ENCODE measurements around the gene ALS2. TPM values are rescaled to one million over a fixed set of nuclear protein-coding genes. Genes with fewer than 3 reads are reported as not detected.

Gene ALS2
- total and polyA plus RNA-seq, 9 donors: 6.1 to 18.5 (median 15.0) TPM

DNA sequence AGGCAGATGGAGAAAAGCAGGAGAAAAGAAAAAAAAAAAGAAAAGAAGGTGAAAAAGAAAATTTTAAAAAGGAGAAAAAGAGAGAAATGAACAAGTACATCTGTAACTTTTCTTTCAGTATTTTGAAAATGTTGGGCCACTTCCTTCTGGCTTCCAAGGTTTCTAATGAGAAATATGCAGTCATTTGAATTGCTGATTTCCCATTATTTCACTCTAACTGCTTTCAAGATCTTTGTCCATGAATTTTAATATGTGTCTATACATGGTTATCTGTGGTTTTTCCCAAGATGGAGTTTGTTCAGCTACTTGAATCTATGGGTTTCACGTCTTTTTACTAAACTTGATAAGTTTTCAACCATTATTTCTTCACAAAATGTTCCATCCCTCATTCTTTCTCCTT is 68.0 kb downstream of the ALS2 start:
- intact Hi-C loops (cut with DNase I): no loop called here

DNA sequence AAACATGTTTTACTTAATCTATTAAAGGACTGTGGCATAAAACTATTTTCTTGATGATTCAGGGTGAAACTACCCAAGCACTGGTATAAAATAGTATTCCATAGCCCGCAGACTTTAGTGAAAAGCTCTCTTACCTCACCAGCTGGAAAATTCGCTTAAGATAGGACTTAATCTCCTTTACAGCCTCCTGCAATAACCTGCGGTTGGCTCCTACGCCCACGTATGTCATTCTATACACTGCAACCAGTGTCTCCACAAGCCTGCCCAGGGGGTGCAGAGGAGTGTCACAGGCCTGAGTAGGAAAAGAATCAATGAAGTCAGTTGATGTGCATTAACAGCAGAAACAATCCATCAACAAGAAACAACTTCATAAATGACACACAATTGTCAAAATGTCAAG is 71.0 kb downstream of the ALS2 start:
- intact Hi-C loops (cut with DNase I): no loop called here
- WGBS, 3 donors: 83 to 86% (median 84%) methylated on average over 5 of the region's 5 CpGs
- no peak overlapping the region for H3K27ac ChIP-seq
- no peak overlapping the region for H3K4me3 ChIP-seq
- no peaks in the 10 kb centered on the region for H3K4me1 ChIP-seq (ENCODE audit: insufficient read depth)
- no peaks in the 10 kb centered on the region for H3K9me3 ChIP-seq
- DNase-seq: no peak
- TF ChIP-seq POLR2A (IDR thresholded peaks at IDR 0.05): no peak
- TF ChIP-seq, protein P1, sequence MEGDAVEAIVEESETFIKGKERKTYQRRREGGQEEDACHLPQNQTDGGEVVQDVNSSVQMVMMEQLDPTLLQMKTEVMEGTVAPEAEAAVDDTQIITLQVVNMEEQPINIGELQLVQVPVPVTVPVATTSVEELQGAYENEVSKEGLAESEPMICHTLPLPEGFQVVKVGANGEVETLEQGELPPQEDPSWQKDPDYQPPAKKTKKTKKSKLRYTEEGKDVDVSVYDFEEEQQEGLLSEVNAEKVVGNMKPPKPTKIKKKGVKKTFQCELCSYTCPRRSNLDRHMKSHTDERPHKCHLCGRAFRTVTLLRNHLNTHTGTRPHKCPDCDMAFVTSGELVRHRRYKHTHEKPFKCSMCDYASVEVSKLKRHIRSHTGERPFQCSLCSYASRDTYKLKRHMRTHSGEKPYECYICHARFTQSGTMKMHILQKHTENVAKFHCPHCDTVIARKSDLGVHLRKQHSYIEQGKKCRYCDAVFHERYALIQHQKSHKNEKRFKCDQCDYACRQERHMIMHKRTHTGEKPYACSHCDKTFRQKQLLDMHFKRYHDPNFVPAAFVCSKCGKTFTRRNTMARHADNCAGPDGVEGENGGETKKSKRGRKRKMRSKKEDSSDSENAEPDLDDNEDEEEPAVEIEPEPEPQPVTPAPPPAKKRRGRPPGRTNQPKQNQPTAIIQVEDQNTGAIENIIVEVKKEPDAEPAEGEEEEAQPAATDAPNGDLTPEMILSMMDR (IDR thresholded peaks at IDR 0.05): no peak
- no peak for TF ChIP-seq EP300 (IDR thresholded peaks at IDR 0.05)
- H3K27me3 ChIP-seq: no peaks in the 10 kb centered on the region
- no peaks in the 10 kb centered on the region for H3K36me3 ChIP-seq

More for the DNA sequence above, 68.0 kb downstream of the ALS2 start:
- Histone ChIP-seq H3K27ac (no peak overlapping the region), H3K36me3 (no peaks in the 10 kb centered on the region), H3K9me3 (no peaks in the 10 kb centered on the region), H3K4me3 (no peak overlapping the region), H3K4me1 (ENCODE audit: insufficient read depth) (no peaks in the 10 kb centered on the region), H3K27me3 (no peaks in the 10 kb centered on the region)
- no peak for TF ChIP-seq POLR2A (IDR thresholded peaks at IDR 0.05)
- TF ChIP-seq, protein P1 (IDR thresholded peaks at IDR 0.05): no peak
- no peak for TF ChIP-seq EP300 (IDR thresholded peaks at IDR 0.05)
- WGBS, 3 donors: 91 to 100% (median 97%) methylated on average over 1 of the region's 1 CpG
- DNase-seq: no peak

DNA sequence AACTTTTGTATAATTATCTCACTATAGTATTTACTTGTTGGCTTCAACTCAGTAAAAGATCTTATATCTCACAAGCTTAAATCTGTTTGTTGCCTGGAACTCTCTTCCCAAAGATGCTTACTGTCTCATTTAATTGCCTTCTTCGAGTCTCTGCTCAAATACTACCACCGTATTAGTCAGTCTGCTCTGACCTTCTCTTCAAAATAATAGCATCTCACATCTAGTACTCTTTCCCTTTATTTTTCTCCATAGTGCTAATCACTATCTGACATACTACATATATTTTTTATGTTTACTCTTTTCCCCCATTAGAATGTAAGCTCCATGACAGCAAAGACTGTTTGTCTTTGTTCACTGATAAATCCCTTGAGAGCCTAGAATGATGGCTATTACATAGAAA is 71.7 kb downstream of the ALS2 start:
- no peak for DNase-seq
- intact Hi-C loops (cut with DNase I): no loop called here
- no peaks in the 10 kb centered on the region for H3K4me1 ChIP-seq (ENCODE audit: insufficient read depth)
- 54 to 61% (median 55%) methylated on average over 2 of the region's 2 CpGs for WGBS, 3 donors
- no peaks in the 10 kb centered on the region for H3K27me3 ChIP-seq
- H3K4me3 ChIP-seq: no peak overlapping the region
- no peaks in the 10 kb centered on the region for H3K9me3 ChIP-seq
- H3K27ac ChIP-seq: no peak overlapping the region
- TF ChIP-seq EP300 (IDR thresholded peaks at IDR 0.05) (no peak), POLR2A (IDR thresholded peaks at IDR 0.05) (no peak)
- TF ChIP-seq, protein P1 (IDR thresholded peaks at IDR 0.05): no peak
- no peaks in the 10 kb centered on the region for H3K36me3 ChIP-seq

DNA sequence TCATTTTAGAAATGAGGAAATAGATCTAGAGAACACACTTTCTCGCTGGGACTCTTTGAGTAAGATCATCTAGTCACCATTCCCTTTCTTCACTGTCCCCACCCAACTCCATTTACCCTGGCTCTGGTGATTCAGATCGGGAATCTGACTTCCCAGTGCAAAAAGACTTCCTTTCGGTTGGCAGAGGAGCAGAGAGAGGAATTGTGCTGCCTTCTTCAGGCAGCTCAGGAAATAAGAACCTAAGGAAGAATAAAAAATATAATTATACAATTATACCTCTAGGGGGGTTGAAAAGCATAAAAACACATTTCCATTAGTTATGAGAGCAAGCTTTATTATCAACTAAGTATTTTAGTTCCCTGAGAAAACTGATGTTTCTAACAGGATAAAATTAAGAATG is 73.0 kb downstream of the ALS2 start:
- Histone ChIP-seq H3K4me3 (no peak overlapping the region), H3K27me3 (no peaks in the 10 kb centered on the region), H3K27ac (no peak overlapping the region), H3K36me3 (no peaks in the 10 kb centered on the region), H3K9me3 (no peaks in the 10 kb centered on the region), H3K4me1 (ENCODE audit: insufficient read depth) (no peaks in the 10 kb centered on the region)
- intact Hi-C loops (cut with DNase I): no loop called here
- no peak for DNase-seq
- 63 to 74% (median 71%) methylated on average over 3 of the region's 3 CpGs for WGBS, 3 donors
- TF ChIP-seq POLR2A (IDR thresholded peaks at IDR 0.05) (no peak), EP300 (IDR thresholded peaks at IDR 0.05) (no peak)
- TF ChIP-seq, protein P1 (IDR thresholded peaks at IDR 0.05): no peak

Data from ovary (tissue), 9 donors.